Ishikawa (cell line): Measurements from ENCODE around the gene PDK3.

Source experiments
- CEBPB ChIP-seq: IDR thresholded peaks from 2 replicates; pipeline ENCODE4 v1.6.1; 2012
- EP300 ChIP-seq: IDR thresholded peaks from 2 replicates; pipeline ENCODE4 v1.6.1; 2012; ENCODE audit warnings: borderline replicate concordance
- MAX ChIP-seq: IDR thresholded peaks from 2 replicates; pipeline ENCODE4 v1.6.1; 2012
- RAD21 ChIP-seq: IDR thresholded peaks from 2 replicates; pipeline ENCODE4 v1.6.1; 2012; ENCODE audit warnings: low read depth
- REST ChIP-seq: IDR thresholded peaks from 2 replicates; pipeline ENCODE4 v1.6.1; 2012; ENCODE audit warnings: low read depth, mild to moderate bottlenecking
- TAF1 ChIP-seq: IDR thresholded peaks from 2 replicates; pipeline ENCODE4 v1.6.1; 2012; ENCODE audit warnings: low read depth, mild to moderate bottlenecking
- TCF12 ChIP-seq: IDR thresholded peaks from 2 replicates; pipeline ENCODE4 v1.6.1; 2012; ENCODE audit warnings: low read depth
- ZBTB7A ChIP-seq: IDR thresholded peaks from 2 replicates; pipeline ENCODE4 v1.6.1; 2012; ENCODE audit warnings: low read depth

- TF ChIP-seq MAX (no peak), CEBPB (no peak), EP300 (no peak), RAD21 (no peak), TCF12 (no peak), REST (no peak), ZBTB7A (no peak), TAF1 (no peak)
These were observed 37.4 kb upstream of the PDK3 start for GRCh38 chrX:24427747-24428019.
